SIG-M5 treated with dmso at 0.1 percent for 504 hours (cell line): Measurements from ENCODE around the gene ITGA7.

Experiments
- DNase-seq: peaks from one replicate; lab custom pipeline; 2025; ENCODE audit not compliant: unreplicated experiment; lab: John Stamatoyannopoulos, UW

ITGA7 gene

DNA sequence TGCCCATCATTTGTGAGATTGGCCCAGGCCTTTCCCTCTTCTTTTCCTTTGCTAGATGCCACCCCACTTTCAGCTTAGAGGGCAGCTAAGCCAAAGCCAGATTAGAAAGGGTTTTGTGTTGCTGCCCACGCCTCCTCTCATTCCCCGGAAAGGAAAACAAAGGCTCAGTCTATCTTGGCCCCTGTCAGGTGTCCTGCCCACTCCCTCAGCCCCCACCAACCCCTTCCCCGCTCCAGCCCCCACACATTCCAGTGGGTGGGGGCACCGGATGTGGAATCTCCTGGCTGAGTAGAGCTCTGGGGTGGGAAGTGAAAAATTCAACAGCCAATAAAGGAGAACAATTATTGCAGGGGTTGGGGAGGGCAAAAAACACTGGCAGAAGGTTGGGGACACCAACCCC is 10.3 kb upstream of the ITGA7 start:
- DNase-seq, result no peak

GRCh38 chr12:55717011-55718007 is 9.6 kb upstream of the ITGA7 start:
- no peak for DNase-seq

GRCh38 chr12:55716582-55716957 is 8.9 kb upstream of the ITGA7 start:
- DNase-seq, result peak; percentile 86

DNA sequence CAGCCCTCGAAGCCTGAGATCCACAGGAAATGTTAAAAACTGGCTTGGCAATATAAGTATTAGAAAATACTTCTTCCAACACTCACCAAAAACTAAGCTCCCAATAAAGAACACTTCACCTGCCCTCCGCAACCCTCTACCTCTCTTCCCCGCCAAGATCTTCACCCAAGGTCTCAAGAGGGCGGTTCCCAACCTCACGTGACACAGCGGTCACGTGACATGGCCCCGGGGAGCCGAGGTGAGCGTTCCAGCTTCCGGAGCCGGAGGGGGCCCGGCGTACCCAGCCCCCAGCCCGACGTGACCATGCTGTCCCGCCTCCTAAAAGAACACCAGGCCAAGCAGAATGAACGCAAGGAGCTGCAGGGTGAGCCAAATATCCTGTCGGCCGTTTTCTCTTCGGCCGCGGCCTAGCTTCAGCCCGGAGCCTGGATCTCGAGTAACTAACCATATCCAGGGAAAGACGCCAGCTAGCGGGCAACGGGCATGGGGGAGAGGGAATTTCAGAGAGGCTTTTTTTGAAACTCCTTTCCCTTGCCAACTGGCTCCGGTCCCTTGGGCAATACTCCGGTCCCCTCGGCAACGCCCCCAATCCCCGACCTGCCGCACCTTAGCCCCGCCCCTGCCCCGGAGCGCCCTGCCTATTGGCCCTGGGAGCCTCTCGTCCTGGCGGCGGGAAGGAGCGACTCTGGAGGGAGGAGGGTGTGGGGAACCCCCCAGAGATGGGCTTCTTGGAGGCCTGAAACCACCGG is 8.3 kb upstream of the ITGA7 start, which contains the start of gene BLOC1S1:
Gene BLOC1S1 (plus strand): TSS at position 214 of the 749 bp plus-strand sequence. CDS start 6 bp downstream, at position 220.
- DNase-seq, result peak; percentile 89

DNA sequence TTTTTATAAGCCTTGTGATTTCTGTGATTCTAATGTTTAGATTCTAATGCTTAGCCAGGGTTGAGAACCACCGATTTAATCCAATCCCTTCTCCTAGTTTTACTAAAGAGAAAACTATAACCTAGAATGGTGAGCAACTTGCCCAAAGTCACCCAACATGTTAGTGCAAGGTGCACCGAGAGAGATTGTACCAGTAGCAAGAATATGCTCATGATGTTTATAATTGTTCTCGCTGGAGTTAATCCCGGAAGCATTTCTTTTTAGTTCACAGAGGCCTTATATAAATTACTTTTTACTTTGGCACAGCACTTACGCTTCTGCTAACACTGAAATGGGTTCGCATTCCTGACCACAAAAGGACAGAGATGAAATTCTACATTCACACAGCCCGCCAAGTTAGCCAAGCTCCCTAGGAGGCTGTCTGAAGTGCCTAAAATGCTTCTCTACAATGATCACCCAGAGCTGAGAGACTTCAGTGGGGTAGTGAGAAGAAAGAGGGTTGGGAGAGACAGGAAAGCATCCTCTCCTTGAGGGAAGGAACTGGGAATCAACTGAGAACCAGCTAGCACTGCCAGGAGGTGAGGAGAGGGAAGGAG is 7.6 kb upstream of the ITGA7 start:
- DNase-seq, result no peak

GRCh38 chr12:55713721-55714120 is 6.0 kb upstream of the ITGA7 start:
- no peak for DNase-seq

DNA sequence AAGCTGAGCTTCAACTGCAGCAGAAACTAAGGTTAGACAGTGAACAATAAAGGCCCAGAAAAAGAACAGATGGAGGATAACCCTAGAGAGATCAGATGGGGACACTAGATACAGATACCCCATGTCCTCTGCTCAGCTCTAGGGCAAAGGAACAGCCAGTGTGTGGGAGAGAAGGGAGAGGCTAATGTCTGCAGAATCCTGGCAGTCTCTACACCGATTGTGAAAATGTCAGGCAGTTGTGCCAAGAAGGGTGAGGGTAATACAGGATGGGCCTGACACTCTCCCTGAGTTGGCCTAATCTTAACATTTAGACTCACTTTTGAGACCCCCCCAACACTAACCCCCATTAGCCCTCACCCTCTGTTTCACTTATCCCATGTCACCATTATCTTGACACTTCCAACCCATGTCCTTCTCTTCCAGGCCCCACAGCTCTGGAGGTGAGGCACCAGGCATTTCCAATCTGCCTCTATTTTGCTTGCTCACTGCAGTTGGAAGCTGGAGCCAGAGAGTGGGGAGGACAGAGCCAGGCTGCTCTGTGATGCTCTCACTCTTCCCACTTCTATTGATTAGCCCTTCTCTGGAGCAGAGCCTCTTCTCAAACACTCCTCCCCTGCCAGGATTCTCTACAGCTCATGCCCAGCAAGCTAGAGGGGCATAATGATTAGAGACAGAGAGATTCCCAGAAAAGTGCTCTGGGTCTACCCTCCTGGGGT is 5.2 kb upstream of the ITGA7 start:
- DNase-seq, result no peak

DNA sequence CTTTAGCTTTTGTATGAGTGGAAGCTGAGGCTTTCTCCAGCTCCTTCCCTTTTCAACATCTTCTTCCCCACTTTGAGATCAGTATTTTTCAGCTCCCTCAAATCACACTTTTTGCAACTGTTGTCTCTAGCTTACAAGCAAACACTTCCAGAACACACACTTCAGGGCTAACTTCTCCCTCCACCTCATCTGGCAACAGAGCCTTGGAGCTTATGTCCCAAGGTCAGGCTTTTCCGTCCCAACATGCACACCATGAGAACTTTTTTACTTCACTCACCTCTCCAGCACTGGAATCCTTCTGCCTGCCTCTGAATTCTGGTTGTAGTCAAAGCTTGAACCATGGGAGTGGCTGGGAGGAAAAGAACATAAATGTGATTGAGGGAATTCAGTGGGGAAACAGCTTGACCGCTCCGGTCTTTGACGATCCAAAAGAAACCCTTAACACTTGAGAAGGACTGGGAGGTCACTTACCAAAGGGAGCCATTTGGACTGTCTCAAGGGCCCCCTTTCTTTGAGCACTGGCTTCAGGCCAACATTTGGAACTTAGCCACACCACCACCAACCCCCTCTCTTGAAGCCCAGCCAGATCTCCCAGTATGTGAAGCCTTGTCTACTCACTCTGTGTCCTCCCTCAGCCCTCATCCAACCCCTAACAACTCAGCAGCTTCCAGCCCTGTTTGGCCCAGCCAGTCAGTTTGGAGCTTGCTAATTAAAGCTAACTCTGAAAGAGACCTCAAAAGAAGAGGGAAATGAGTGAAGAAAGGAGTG is 4.3 kb upstream of the ITGA7 start:
- no peak for DNase-seq

GRCh38 chr12:55708695-55709233 is 1.1 kb upstream of the ITGA7 start:
- peak; percentile 33 for DNase-seq

DNA sequence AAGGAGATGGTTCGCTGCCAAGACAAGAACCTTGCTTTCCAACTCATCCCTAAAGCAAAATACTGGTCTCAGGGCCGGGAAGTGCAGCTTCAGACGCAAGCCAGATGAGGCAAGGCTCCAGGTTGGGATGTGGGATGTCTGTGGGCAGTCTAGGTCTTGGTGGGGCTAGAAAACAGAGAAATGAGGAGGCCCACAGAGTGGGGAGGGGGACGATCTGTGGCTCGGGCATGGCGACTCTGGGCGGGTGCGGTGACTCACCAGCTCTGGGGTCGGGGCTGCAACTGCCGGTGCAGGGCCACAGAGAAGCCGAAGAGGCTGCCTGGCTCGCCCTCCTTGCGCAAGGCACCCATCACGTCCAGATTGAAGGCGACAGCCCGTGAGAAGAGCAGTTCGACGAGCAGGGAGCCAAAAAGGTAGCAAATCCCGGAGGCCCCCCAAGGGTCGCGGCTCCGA is 459 bp downstream of the ITGA7 start:
- peak; percentile 70 for DNase-seq

DNA sequence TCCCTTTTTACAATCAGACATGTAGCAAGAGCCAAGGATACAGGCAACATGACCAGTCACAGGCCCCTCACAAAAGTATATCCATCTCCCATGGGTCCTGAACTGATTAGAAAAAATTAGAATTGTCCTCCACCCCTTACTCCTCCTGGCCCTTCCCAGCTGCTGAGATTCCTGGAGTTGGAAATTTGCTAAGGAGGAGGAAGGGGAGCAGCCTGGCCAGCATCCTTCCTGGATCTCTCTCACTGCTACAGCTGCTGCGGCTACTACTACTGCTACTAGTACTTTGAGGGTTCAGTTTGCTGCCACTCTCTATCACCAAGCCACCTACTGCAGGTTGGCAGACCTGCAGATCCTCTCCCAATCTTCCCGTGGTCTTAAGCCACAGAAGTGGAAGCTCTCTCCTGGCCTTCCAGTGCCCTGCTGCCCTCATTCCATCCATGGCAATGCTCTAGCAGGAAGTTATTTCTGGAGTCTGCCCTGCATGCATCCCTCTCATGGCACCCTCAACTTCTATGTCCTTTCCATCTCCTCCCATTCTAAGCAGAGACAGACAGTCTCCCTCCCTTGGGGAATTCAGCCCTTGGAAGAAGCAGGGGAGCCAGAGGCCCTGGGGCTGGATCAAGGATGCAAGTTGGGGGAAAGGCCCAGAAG is 1.0 kb downstream of the ITGA7 start:
- no peak for DNase-seq

GRCh38 chr12:55705782-55706402 is 1.8 kb downstream of the ITGA7 start:
- DNase-seq, result no peak

DNA sequence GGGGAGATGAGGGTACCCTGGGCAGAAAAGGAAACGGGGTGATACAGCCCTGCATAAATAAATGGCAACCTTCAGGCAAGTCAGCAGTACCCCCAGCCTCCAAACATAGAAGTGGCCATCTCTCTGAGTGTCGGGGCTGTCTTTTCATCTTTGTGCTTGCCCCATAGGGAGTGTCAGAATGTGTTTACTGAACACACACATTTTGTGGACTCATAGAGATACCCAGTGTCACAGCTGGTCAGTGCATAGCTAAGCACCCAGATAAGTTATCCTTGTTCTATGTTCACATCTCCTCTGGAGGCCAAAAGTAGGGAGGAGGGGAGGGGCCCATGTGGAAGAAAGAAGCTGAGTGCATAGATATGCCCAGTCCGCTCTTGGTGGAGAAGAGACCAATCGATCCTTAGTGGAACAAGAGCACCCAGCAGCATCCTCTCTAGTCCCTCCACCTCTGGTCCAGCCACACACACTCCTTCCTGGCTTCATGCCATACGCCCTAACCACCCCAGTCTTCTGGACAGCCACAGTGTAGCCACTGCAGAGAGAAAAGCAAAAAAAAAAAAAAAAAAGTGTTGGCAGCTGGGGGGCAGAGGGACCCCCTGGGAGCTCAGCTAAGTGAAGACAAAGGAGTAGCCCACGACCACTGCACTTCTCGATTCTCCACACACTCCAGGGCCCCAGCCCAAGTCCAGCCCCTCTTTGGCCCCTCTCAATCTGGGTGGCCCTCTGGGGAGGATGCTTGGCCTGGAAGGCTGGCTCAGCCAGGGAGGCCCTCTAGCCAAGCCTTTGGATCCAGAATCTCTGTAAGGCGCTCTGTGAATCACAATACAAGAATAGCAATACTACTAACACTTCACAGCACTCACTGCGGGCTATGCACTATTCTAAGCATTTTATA is 2.6 kb downstream of the ITGA7 start:
- no peak for DNase-seq

- no peak for DNase-seq
Measured at GRCh38 chr12:55703901-55704761, 3.6 kb downstream of the ITGA7 start.

GRCh38 chr12:55703288-55703687 is 4.4 kb downstream of the ITGA7 start:
- DNase-seq, result no peak

GRCh38 chr12:55702861-55703260 is 4.8 kb downstream of the ITGA7 start:
- DNase-seq, result no peak
